Fibroblast of skin of back (primary cell): ENCODE data around the gene HIPK2.

Experiments
- DNase-seq: peaks from one replicate; pipeline ENCODE4 v3.0.0-alpha.2; 2013

Gene HIPK2

GRCh38 chr7:139782932-139783331, 5.1 kb upstream of the HIPK2 start:
- DNase-seq = no peak

DNA sequence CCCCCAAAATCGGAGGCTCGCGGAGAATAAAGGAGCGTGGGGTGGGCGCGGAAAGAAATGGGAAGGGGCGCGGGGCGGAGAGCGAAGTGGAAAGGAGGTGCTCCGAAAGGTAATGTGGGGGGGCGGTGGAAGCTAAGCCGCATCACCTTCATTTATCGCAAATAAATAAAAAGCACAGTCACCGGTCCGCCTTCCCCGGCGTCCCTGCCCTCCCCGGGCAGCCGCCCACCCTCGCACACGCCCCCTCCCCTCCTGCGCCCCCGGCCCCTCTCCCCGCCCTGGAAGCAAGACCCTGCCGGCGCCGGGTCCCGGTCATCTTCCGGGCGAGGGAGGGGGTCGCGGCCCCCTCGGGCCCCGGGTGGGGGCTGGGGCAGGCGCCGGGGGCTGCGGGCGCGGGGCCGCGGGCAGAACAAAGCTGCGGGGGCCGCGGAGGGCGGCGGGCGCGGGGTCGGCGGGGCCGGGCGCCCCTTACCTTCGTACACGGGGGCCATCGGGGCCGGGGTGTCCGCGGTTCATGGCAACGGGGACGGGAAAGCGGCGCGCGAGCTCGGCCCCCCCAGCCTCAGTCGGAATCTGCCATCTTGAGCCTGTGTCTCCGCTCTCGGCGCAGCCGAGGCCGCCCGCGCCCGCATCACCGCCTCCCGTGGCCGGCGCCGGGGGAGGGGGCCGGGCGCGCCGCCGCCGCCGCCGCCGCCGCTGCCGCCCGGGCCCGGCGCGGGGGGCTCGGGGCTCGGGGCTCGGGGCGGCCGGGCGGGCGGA, 486 bp downstream of the HIPK2 start:
- no peak for DNase-seq

DNA sequence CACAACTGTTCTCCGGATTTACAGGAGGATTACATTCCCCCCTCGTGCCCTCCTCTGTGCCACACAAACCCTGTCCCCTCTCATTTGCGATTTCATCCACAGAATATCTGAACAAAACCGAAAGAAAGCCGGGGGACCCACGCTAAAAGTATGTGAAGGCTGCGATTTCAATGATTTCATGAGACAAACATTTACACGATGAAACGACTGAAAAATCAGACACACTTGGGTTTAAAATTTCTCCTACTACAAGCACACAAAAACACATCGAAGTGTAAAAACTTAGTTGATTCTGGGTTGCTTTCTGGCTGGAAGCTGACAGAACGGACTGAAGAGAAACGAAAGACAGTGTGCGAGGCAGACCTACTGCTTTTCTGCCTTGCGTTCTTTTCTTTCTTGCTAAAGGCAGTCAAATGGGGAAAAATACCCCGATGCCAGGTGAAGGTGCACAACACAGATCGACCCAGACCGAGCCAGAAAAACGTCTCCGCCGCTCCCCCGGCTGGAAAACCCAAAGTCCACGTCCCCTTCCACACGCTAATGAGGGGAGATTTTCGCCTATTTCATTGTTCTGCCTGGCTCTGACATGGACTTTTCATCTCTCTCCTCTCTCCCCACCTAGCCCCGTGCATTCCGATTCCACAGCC, 1.2 kb downstream of the HIPK2 start:
- DNase-seq = peak; percentile 67

GRCh38 chr7:139775829-139776266, 1.9 kb downstream of the HIPK2 start:
- peak; percentile 82 for DNase-seq

DNA sequence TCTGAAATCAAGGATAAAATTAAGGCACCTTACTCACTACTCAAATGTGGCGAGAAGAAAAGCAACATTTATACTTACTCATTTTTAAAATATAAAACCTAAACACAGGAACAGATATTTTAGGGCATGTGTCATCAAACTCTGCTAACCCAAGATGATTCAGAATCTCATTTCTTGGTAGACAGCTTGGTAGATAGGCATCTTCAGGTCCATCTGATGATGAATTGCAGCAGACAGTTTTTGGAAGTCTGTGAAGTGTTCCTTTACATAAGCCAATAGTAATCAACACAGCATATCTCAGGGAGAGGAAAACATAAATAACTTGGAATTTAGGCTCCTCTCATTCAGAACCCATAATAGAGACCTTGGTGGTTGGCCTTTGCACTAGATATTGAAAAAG, 3.4 kb downstream of the HIPK2 start:
- peak; percentile 94 for DNase-seq

GRCh38 chr7:139773371-139773770, 4.4 kb downstream of the HIPK2 start:
- DNase-seq = no peak

DNA sequence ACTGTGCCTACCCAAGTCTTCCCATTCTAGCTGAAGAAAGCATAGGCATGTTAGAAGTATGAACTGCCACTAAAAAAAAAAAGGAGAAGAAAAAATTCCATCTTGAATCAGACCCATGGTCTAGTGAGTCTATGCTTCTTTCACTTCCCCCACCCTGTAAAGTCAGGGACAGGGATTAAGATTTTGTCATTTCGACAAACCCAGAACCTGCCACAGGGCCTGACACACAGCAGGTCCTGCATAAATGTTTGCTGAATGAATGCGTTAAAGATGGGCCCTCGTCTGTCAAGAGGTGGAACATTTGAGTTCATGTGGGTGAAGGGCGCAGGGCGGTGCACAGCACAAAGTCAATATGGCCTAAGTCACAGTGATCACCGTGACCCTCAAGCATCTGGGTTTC, 4.9 kb downstream of the HIPK2 start:
- no peak for DNase-seq

- no peak for DNase-seq
These were observed 5.7 kb downstream of the HIPK2 start for GRCh38 chr7:139772115-139772514.

DNA sequence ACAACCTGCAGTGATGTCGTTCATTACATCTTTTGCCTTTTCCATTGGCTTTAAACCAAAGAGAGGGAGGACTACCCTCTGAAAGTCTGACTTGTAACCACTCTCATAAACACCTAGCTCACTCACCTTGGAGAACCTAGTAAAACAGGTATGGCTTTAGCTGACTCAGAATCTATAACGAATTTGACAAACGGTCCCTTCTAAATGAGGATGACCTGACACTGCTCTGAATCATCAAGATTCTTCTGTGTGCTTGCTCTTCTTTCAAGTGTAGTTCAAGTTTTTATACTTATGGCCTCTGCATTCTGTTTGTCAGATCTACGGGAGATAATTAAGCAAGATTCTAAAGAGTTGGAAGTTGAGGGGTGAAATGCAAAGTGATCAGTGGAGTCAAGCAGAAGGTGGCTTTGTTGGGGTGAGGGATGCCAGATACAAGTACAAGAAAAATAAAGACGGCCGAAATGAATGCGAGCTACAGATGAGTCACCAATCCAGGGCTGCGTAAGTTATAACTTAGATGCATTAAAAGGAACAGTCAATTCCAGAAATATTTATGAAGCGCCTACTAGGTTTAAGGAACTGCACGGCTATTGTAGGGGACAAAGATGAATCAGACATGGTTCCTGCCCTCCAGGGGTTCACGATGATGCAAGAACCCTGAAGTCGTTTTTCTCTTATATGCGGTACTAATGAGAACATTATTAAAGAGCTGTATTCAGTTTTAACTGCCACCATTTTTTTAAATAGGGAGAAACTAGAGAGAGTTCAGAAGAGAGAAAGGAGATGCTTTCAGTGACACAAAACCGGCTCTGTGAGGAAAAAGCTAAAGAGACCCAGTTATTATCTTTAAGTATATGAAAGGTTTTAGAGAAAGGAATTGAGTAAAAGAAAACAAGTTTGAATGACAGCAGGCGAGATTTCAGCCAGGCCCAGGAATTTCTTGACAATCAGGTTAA, 6.5 kb downstream of the HIPK2 start:
- peak; percentile 95 for DNase-seq

DNA sequence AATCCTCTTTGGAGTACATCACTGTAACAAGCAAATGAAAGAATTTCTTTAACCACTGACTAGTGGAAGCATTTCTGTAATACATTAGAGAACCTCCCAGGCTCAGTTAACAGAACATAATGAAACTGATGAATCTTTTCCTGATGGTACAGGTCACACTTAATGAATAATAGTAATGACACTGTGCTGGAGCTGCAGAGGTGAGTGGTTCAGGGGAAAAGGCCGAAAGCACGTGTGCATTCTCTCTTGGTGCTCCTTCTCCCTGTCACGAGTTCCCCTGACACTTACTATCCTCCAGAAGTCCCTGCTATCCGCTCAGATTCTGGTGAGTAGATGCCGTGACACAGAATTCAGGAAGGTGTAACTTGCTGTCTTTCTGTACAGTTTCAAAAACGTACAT, 8.0 kb downstream of the HIPK2 start:
- no peak for DNase-seq

DNA sequence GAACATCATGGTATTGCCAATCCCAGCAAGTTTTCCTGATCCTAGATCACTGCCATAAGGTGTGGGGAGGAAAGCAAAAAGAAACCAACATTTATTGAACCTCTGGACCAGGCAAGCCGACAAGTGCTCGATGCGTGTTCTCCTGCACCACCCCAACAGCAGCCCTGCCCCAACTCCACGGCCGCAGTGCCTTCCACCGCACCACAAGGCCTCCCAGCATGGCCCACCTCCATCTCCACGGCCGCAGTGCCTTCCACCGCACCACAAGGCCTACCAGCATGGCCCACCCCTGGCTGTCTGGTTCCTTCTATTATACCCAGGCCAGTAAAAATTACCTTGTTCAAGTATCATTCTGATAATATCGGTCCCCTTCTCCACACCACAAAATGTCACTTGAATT, 8.7 kb downstream of the HIPK2 start:
- no peak for DNase-seq

DNA sequence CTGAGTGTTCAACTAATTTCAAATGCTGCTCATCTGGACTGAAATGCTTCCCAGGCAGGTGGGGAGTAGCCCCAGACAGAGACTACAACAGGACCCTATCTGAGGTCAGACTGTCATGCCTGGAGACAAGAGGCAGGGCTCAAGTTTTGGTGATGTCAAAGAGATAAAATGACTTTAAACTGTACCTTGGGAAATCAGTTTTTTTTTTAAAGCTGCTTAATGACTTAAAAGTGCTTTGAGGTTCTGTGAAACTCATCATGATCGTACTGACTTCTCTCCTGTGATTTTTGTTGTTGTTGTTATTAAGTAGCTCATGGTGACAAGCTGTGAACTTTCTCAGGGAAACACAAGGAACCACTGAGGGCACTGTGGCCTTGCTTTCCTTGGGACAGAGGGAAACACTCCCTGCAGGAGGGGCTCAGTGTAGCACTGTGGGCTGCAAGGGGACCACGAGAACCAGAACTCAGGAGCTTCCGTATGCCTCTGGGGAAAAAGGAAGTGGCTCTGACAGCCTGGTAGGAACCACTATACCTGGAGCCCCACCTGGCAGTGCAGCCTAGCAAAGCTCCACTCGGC, 9.5 kb downstream of the HIPK2 start:
- no peak for DNase-seq

- DNase-seq = no peak
These were observed 10.2 kb downstream of the HIPK2 start for GRCh38 chr7:139767561-139767982.

GRCh38 chr7:139765143-139765542, 12.7 kb downstream of the HIPK2 start:
- no peak for DNase-seq

DNA sequence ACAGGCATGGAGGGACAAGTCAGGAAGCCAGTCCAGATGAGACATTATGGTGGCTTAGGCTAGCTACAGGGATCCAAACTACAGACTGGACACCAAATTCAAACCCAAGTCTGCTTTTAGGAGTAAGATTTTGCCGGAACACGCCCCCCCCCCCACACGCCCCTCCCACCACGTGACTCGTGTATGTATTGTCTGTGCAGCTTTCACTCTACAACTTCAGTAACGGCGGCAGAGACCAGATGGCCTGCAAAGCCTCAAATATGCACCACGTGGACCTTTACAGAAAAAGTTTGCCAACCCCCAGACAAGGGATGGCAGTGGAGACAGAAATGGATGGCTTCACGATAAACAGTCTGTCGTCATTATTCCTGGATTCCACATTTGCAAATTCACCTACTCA, 14.5 kb downstream of the HIPK2 start:
- no peak for DNase-seq

DNA sequence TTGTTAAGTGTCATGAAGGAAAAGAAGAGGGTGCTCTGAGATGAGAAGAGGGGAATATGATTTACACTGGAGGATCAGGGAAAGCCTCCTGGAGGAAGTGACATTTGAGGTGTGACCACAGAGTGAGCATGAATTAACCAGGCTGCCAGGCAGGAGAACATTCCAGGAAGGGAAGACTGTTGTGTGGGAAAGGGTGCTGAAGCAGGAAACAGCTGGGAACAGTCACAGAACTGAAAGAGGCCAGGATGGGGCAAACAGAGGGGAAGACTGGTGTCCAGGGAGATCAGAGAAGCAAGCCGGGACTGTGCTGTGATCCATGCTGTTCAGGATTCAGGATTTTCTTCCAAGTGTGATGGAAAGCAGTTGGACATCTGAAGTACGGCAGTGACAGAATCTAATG, 14.9 kb downstream of the HIPK2 start:
- DNase-seq = peak; percentile 79

- no peak for DNase-seq
These were observed 19.4 kb downstream of the HIPK2 start for GRCh38 chr7:139758388-139758787.

DNA sequence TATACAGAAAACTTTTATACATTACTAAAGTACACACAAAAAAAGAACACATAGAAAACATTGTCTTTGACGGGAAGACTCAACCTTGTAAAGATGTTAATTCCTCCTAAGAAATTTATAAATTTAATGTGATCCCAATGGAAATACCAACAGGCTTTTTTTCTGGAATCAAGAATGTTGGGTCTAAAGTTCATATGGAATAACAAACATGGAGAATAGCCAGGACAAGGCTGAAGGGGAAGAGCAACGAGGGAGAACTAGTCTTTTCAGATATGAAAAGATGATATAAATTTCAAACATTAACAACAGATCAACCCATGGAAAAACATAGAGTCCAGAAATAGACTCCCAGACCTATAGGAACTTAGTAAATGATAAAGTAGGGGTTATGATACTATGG, 19.8 kb downstream of the HIPK2 start:
- DNase-seq = no peak

GRCh38 chr7:139753693-139754111, 24.1 kb downstream of the HIPK2 start:
- no peak for DNase-seq

- peak; percentile 74 for DNase-seq
These were observed 24.6 kb downstream of the HIPK2 start for GRCh38 chr7:139753081-139753692.

DNA sequence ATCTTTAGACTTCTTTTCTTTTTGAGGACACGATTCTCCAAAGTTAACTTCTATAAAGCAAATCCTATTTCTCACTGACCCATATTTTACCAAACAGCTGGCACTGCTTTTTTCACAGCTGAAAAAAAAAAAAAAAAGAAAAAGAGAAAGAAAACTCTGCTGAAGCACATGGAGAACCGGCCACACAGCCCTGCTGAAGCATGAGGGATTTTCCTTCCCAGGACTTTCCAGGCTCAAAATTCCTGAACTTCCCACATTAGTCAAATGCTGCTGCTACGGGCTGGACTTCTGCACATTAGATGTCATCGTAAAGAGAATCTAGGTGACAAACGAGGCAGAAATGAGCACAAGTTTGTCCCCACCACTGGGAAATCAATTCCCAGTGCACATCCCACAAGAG, 25.2 kb downstream of the HIPK2 start:
- no peak for DNase-seq

- DNase-seq = no peak
These were observed 25.6 kb downstream of the HIPK2 start for GRCh38 chr7:139752148-139752547.
